ENCODE data around the gene CARM1.

CARM1 gene

DNA sequence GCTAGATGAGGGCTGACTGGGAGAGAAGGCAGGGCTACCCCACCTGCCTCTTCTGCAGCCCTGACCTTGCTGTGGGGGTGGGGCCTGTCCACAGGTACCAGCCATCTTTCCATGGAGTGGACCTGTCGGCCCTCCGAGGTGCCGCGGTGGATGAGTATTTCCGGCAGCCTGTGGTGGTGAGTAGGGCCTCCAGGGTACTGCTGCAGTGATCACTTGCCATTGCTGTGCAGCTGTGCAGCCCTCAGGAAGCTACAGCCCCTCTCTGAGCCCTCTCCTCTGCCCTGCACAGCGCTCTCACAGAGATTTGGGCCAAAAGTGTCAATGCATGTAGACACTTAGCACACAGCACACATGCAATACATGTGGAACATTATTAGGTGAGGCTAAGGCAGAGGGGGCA, 45.2 kb downstream of the CARM1 start:
- Histone ChIP-seq H3F3A (ENCODE audit: insufficient read depth, low read length) (no peaks in the 10 kb centered on the region), H3K9me3 (replicated peaks; ENCODE audit: insufficient read depth, low read length) (no peaks in the 10 kb centered on the region), H3K36me3 (replicated peaks; ENCODE audit: insufficient read depth, low read length) (no peaks in the 10 kb centered on the region), H3K79me2 (ENCODE audit: low read length) (no peaks in the 10 kb centered on the region), H3K4me1 (ENCODE audit: low read length) (no peaks in the 10 kb centered on the region), H3K4me3 (ENCODE audit: low read length) (no peak overlapping the region), H2AFZ (ENCODE audit: low read length) (no peak overlapping the region), H3K27ac (ENCODE audit: low read length) (no peak overlapping the region), H4K20me1 (ENCODE audit: insufficient read depth, low read length) (no peaks in the 10 kb centered on the region), H3K9me2 (replicated peaks; ENCODE audit: insufficient read depth, low read length) (no peaks in the 10 kb centered on the region), H3K4me2 (ENCODE audit: low read depth, low read length) (no peak overlapping the region), H3K9ac (ENCODE audit: low read length) (no peak overlapping the region), H3K27me3 (replicated peaks; ENCODE audit: insufficient read depth, low read length) (no peaks in the 10 kb centered on the region)
- DNase-seq = no peak
- TF ChIP-seq, protein P1, sequence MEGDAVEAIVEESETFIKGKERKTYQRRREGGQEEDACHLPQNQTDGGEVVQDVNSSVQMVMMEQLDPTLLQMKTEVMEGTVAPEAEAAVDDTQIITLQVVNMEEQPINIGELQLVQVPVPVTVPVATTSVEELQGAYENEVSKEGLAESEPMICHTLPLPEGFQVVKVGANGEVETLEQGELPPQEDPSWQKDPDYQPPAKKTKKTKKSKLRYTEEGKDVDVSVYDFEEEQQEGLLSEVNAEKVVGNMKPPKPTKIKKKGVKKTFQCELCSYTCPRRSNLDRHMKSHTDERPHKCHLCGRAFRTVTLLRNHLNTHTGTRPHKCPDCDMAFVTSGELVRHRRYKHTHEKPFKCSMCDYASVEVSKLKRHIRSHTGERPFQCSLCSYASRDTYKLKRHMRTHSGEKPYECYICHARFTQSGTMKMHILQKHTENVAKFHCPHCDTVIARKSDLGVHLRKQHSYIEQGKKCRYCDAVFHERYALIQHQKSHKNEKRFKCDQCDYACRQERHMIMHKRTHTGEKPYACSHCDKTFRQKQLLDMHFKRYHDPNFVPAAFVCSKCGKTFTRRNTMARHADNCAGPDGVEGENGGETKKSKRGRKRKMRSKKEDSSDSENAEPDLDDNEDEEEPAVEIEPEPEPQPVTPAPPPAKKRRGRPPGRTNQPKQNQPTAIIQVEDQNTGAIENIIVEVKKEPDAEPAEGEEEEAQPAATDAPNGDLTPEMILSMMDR (IDR thresholded peaks at IDR 0.05; ENCODE audit: low read length) = no peak
- no peak for TF ChIP-seq EZH2phosphoT487 (IDR thresholded peaks at IDR 0.05; ENCODE audit: low read length)
- no peak for TF ChIP-seq EZH2 (optimal IDR thresholded peaks at IDR 0.05; ENCODE audit: low read depth, low read length)

DNA sequence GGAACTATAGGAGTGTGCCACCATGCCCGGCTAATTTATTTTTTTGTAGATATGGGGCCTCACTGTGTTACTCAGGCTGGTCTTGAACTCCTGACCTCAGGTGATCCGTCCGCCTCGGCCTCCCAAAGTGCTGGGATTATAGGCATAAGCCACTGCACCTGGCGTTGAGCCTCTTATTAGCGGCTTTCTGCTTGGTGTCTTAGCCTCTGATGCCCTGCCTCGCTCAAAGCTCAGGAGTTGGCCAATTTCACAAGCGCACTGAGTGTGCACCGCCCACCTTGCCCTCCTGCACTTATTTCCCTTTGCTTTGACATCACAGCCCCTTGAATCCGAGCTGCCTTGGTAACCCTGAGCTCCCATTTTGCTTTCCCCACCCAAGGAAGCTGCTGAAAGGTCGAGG, 47.0 kb downstream of the CARM1 start:
- no peaks in the 10 kb centered on the region for H3K27me3 ChIP-seq (replicated peaks; ENCODE audit: insufficient read depth, low read length)
- no peaks in the 10 kb centered on the region for H3K9me2 ChIP-seq (replicated peaks; ENCODE audit: insufficient read depth, low read length)
- no peak overlapping the region for H3K9ac ChIP-seq (ENCODE audit: low read length)
- no peaks in the 10 kb centered on the region for H3K9me3 ChIP-seq (replicated peaks; ENCODE audit: insufficient read depth, low read length)
- H4K20me1 ChIP-seq (ENCODE audit: insufficient read depth, low read length) = no peaks in the 10 kb centered on the region
- no peak overlapping the region for H3K4me3 ChIP-seq (ENCODE audit: low read length)
- TF ChIP-seq, protein P1 (IDR thresholded peaks at IDR 0.05; ENCODE audit: low read length) = no peak
- TF ChIP-seq EZH2phosphoT487 (IDR thresholded peaks at IDR 0.05; ENCODE audit: low read length) (no peak), EZH2 (optimal IDR thresholded peaks at IDR 0.05; ENCODE audit: low read depth, low read length) (no peak)
- no peak overlapping the region for H3K27ac ChIP-seq (ENCODE audit: low read length)
- H3K79me2 ChIP-seq (ENCODE audit: low read length) = no peaks in the 10 kb centered on the region
- H3K4me2 ChIP-seq (ENCODE audit: low read depth, low read length) = no peak overlapping the region
- H3F3A ChIP-seq (ENCODE audit: insufficient read depth, low read length) = no peaks in the 10 kb centered on the region
- no peaks in the 10 kb centered on the region for H3K4me1 ChIP-seq (ENCODE audit: low read length)
- no peak for DNase-seq
- H2AFZ ChIP-seq (ENCODE audit: low read length) = no peak overlapping the region
- H3K36me3 ChIP-seq (replicated peaks; ENCODE audit: insufficient read depth, low read length) = no peaks in the 10 kb centered on the region

DNA sequence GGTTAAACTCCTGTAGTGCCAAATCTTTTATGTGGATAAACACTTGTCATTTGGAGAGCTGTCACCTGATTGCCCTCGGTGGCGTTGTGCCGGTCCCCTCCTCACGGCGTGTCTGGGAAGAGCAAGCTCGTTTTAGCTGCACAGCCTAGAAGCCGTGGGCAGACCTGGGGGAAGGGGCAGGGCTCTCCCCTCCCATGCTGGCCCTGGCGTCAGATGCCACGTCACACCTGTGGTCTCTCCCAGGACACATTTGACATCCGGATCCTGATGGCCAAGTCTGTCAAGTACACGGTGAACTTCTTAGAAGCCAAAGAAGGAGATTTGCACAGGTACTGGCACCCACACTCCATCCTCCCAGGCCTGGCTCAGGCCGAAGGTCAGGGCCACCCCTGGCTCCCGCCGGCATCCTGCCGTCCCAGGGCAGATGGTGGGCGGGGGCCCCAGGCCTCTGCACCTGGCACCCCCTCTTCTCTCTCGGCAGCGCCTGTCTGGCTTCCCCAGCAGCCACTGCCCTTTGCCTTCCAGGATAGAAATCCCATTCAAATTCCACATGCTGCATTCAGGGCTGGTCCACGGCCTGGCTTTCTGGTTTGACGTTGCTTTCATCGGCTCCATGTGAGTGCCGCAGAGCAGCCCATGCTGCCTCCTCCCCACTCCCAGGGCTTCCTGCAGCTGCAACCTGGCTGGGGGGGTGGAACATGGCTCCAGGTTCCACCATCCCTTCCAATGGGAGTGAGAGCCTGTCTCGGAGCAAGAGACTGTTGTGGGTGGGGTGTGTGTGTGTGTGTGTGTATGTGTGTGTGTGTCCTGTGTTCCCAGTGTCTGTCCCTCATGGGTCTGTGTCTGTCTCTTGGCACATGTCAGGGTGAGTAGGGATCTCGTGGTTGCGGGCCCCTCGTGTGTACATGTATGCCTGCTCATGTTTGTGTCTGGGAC, 48.3 kb downstream of the CARM1 start:
- DNase-seq = no peak
- no peaks in the 10 kb centered on the region for H3K27me3 ChIP-seq (replicated peaks; ENCODE audit: insufficient read depth, low read length)
- H3K36me3 ChIP-seq (replicated peaks; ENCODE audit: insufficient read depth, low read length) = no peaks in the 10 kb centered on the region
- no peak overlapping the region for H3K4me2 ChIP-seq (ENCODE audit: low read depth, low read length)
- no peak overlapping the region for H3K9ac ChIP-seq (ENCODE audit: low read length)
- no peaks in the 10 kb centered on the region for H3K9me3 ChIP-seq (replicated peaks; ENCODE audit: insufficient read depth, low read length)
- no peaks in the 10 kb centered on the region for H3K9me2 ChIP-seq (replicated peaks; ENCODE audit: insufficient read depth, low read length)
- H3K79me2 ChIP-seq (ENCODE audit: low read length) = no peaks in the 10 kb centered on the region
- H2AFZ ChIP-seq (ENCODE audit: low read length) = no peak overlapping the region
- TF ChIP-seq EZH2phosphoT487 (IDR thresholded peaks at IDR 0.05; ENCODE audit: low read length) (no peak), EZH2 (optimal IDR thresholded peaks at IDR 0.05; ENCODE audit: low read depth, low read length) (no peak)
- TF ChIP-seq, protein P1 (IDR thresholded peaks at IDR 0.05; ENCODE audit: low read length) = no peak
- H3K4me1 ChIP-seq (ENCODE audit: low read length) = no peaks in the 10 kb centered on the region
- H3K4me3 ChIP-seq (ENCODE audit: low read length) = no peak overlapping the region
- no peak overlapping the region for H3K27ac ChIP-seq (ENCODE audit: low read length)
- no peaks in the 10 kb centered on the region for H4K20me1 ChIP-seq (ENCODE audit: insufficient read depth, low read length)
- H3F3A ChIP-seq (ENCODE audit: insufficient read depth, low read length) = no peaks in the 10 kb centered on the region

Data from MM.1S (cell line).